ENCODE results near the gene SLC2A4RG. TPM values are rescaled to one million over a fixed set of nuclear protein-coding genes. Genes with fewer than 3 reads are reported as not detected.
A peak's percentile ranks its signal among the peaks of the same experiment; 100 is the strongest.

Gene SLC2A4RG
- total RNA-seq, 2 experiments from 2014 or later, result 30.9 to 34.9 TPM

DNA sequence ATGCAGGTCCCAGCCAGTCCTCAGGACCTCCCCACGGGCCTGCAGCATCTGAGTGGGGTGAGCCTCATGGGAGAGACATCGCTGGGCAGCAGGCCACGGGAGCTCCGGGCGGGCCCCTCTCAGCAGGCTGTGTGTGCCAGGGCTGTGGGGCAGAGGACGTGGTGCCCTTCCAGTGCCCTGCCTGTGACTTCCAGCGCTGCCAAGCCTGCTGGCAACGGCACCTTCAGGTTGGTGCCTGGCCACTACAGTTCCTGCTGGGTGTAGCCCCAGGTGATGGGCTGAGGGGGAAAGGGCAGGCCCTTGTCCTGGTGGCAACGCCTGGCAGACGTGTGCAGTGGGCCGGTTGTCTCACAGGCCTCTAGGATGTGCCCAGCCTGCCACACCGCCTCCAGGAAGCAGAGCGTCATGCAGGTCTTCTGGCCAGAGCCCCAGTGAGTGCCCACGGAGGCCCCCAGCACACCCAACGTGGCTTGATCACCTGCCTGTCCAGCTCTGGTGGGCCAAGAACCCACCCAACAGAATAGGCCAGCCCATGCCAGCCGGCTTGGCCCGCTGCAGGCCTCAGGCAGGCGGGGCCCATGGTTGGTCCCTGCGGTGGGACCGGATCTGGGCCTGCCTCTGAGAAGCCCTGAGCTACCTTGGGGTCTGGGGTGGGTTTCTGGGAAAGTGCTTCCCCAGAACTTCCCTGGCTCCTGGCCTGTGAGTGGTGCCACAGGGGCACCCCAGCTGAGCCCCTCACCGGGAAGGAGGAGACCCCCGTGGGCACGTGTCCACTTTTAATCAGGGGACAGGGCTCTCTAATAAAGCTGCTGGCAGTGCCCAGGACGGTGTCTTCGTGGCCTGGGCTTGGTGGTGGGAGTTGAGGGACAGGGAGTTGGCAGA is 43.9 kb upstream of the SLC2A4RG start:
- no peaks in the 10 kb centered on the region for H3K9me3 Mint-ChIP-seq (ENCODE audit: low read depth)
- DNase-seq, result peak; percentile 10
- ChIA-PET CTCF (interaction anchor here (0.9 kb wide), 1 partner anchor 12 kb away, joined by 3 read pairs; the partner anchor contains the start of genes ARFRP1 and ZGPAT), POLR2A (interaction anchor here (0.7 kb wide), 1 partner anchor 764 kb away, joined by 3 read pairs; no protein-coding TSS in a partner anchor)
- H3K4me3 Mint-ChIP-seq, result no peak overlapping the region
- H3K27me3 Mint-ChIP-seq, result no peaks in the 10 kb centered on the region
- peaks cover 29% of the 10 kb centered on the region for H3K4me1 Mint-ChIP-seq
- peaks cover 13% of the 10 kb centered on the region for H3K36me3 Mint-ChIP-seq (ENCODE audit: low read depth)
- no peak for ATAC-seq
- no peak overlapping the region for H3K27ac Mint-ChIP-seq
- intact Hi-C loops (cut with DNase I, micrococcal nuclease), result loop anchor here in 1 of 2 experiments (5.0 kb wide), 1 partner anchor 42 kb away; the partner anchor contains the start of genes LIME1 and SLC2A4RG

DNA sequence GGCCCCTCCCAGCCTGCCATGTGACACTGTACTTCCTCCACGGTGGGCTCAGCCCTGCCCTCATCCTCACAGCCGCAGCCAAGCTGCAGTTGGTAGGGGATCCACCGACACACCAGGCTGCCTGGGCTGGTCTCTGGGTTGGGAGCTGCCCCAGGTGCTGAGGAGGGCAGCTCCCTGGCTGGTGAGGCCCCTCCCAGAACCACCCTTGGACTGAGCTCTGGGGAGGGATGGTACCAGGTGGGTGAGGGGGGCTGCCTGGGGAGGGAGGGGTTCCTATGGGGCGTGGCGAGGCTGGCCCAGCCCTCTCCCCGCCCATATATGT is 43.3 kb upstream of the SLC2A4RG start:
- no peaks in the 10 kb centered on the region for H3K9me3 Mint-ChIP-seq (ENCODE audit: low read depth)
- H3K4me3 Mint-ChIP-seq, result no peak overlapping the region
- DNase-seq, result peak; percentile 59
- H3K27me3 Mint-ChIP-seq, result no peaks in the 10 kb centered on the region
- intact Hi-C loops (cut with DNase I, micrococcal nuclease), result loop anchor here in 1 of 2 experiments (5.0 kb wide), 1 partner anchor 41 kb away; the partner anchor contains the start of genes LIME1 and SLC2A4RG
- ChIA-PET POLR2A (interaction anchor here (0.7 kb wide), 1 partner anchor 764 kb away, joined by 3 read pairs; no protein-coding TSS in a partner anchor), CTCF (interaction anchor here (0.9 kb wide), 1 partner anchor 11 kb away, joined by 3 read pairs; the partner anchor contains the start of genes ARFRP1 and ZGPAT)
- peaks cover 29% of the 10 kb centered on the region for H3K4me1 Mint-ChIP-seq
- ATAC-seq, result peak; percentile 33
- H3K27ac Mint-ChIP-seq, result no peak overlapping the region
- H3K36me3 Mint-ChIP-seq (ENCODE audit: low read depth), result peaks cover 12% of the 10 kb centered on the region

- H3K36me3 Mint-ChIP-seq (ENCODE audit: low read depth), result peaks cover 8% of the 10 kb centered on the region
- H3K9me3 Mint-ChIP-seq (ENCODE audit: low read depth), result no peaks in the 10 kb centered on the region
- peak; percentile 49 for DNase-seq
- POLR2A ChIA-PET, result interaction anchor here (0.6 to 0.9 kb wide), 3 partner anchors 10 to 765 kb away, joined by 3 to 5 read pairs (median 3); no protein-coding TSS in a partner anchor
- intact Hi-C loops (cut with DNase I, micrococcal nuclease), result loop anchor here in 1 of 2 experiments (5.0 kb wide), 1 partner anchor 41 kb away; the partner anchor contains the start of genes LIME1 and SLC2A4RG
- H3K4me3 Mint-ChIP-seq, result peak within 1 kb of the TSS; percentile 23
- no peaks in the 10 kb centered on the region for H3K27me3 Mint-ChIP-seq
- no peak within 1 kb of the TSS for H3K27ac Mint-ChIP-seq
- peak; percentile 18 for ATAC-seq
- H3K4me1 Mint-ChIP-seq, result peaks cover 29% of the 10 kb centered on the region
- CTCF ChIA-PET, result interaction anchor here (1.1 to 1.6 kb wide), 2 partner anchors 55 to 89 kb away, joined by 3 to 4 read pairs; no protein-coding TSS in a partner anchor
These were observed 42.8 kb upstream of the SLC2A4RG start, which contains the start of gene TNFRSF6B for GRCh38 chr20:63696628-63697356. Gene TNFRSF6B, plus strand, starts transcription at chr20:63696652. Its CDS starts 116 bp downstream, at chr20:63696768.

DNA sequence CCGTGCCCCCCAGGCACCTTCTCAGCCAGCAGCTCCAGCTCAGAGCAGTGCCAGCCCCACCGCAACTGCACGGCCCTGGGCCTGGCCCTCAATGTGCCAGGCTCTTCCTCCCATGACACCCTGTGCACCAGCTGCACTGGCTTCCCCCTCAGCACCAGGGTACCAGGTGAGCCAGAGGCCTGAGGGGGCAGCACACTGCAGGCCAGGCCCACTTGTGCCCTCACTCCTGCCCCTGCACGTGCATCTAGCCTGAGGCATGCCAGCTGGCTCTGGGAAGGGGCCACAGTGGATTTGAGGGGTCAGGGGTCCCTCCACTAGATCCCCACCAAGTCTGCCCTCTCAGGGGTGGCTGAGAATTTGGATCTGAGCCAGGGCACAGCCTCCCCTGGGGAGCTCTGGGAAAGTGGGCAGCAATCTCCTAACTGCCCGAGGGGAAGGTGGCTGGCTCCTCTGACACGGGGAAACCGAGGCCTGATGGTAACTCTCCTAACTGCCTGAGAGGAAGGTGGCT is 42.2 kb upstream of the SLC2A4RG start:
- Mint-ChIP-seq H3K27ac (no peak overlapping the region), H3K4me1 (peaks cover 29% of the 10 kb centered on the region), H3K4me3 (peak overlapping the region; percentile 23)

DNA sequence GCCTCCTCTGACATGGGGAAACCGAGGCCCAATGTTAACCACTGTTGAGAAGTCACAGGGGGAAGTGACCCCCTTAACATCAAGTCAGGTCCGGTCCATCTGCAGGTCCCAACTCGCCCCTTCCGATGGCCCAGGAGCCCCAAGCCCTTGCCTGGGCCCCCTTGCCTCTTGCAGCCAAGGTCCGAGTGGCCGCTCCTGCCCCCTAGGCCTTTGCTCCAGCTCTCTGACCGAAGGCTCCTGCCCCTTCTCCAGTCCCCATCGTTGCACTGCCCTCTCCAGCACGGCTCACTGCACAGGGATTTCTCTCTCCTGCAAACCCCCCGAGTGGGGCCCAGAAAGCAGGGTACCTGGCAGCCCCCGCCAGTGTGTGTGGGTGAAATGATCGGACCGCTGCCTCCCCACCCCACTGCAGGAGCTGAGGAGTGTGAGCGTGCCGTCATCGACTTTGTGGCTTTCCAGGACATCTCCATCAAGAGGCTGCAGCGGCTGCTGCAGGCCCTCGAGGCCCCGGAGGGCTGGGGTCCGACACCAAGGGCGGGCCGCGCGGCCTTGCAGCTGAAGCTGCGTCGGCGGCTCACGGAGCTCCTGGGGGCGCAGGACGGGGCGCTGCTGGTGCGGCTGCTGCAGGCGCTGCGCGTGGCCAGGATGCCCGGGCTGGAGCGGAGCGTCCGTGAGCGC is 41.6 kb upstream of the SLC2A4RG start:
- no peaks in the 10 kb centered on the region for H3K9me3 Mint-ChIP-seq (ENCODE audit: low read depth)
- DNase-seq, result peak; percentile 11
- no peak for ATAC-seq
- peaks cover 4% of the 10 kb centered on the region for H3K36me3 Mint-ChIP-seq (ENCODE audit: low read depth)
- no peak overlapping the region for H3K27ac Mint-ChIP-seq
- no peaks in the 10 kb centered on the region for H3K27me3 Mint-ChIP-seq
- CTCF ChIA-PET, result interaction anchor here (0.7 to 1.6 kb wide), 6 partner anchors 9 to 220 kb away, joined by 3 to 5 read pairs (median 4); partner anchors contain the start of genes ARFRP1 and ZGPAT
- peaks cover 29% of the 10 kb centered on the region for H3K4me1 Mint-ChIP-seq
- H3K4me3 Mint-ChIP-seq, result no peak overlapping the region
- POLR2A ChIA-PET, result interaction anchor here (0.7 to 1.0 kb wide), 2 partner anchors 56 to 411 kb away, joined by 3 to 4 read pairs; no protein-coding TSS in a partner anchor
- intact Hi-C loops (cut with DNase I, micrococcal nuclease), result loop anchor here (2.0 to 5.0 kb wide), 2 partner anchors 39 to 161 kb away; partner anchors contain the start of genes LIME1 (in 1 of the 2), PTK6 (in 1 of the 2) and SLC2A4RG (in 1 of the 2)

More for the DNA sequence above, 42.2 kb upstream of the SLC2A4RG start:
- Mint-ChIP-seq H3K36me3 (ENCODE audit: low read depth) (peaks cover 6% of the 10 kb centered on the region), H3K27me3 (no peaks in the 10 kb centered on the region), H3K9me3 (ENCODE audit: low read depth) (no peaks in the 10 kb centered on the region)
- ChIA-PET CTCF (interaction anchor here (0.7 to 1.6 kb wide), 3 partner anchors 55 to 220 kb away, joined by 3 to 4 read pairs (median 4); no protein-coding TSS in a partner anchor), POLR2A (interaction anchor here (0.6 to 0.9 kb wide), 3 partner anchors 10 to 412 kb away, joined by 3 to 5 read pairs (median 3); no protein-coding TSS in a partner anchor)
- ATAC-seq, result no peak
- intact Hi-C loops (cut with DNase I, micrococcal nuclease), result loop anchor here in 1 of 2 experiments (5.0 kb wide), 1 partner anchor 40 kb away; the partner anchor contains the start of genes LIME1 and SLC2A4RG
- DNase-seq, result peak; percentile 25

DNA sequence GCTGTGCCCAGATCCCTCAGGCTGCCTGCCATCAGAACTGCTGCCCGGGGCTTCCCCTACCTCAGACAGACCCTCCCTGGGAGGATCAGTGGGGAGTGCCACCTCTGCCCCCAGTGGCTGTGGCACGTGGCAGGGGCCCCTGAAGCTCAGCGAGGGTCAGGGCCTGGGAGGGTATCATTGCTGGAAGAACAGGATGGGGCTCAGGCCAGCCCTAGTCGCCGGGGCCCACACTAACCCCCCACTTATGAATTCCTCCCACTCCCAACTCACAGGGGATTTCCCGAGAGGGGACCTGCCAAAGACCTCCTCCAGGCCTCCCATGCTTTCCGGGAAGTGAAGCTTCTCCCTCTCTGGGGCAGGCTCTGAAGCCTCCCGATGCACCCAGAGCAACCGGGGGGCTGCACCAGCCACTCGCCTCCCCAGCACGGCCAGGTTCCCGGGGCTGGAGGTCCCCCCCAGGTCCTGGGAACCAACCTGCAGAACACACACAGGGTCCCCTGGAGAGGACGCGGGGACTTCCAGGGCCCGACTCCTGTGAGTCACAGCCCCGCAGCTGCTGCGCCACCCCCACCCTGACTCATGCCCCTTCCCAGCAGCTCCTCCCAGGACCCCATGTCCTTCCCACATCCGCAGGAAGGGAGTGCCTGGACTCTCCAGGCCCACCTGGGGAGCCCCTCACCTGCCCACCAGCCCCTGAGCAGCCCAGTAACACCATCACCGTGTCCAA is 40.7 kb upstream of the SLC2A4RG start:
- POLR2A ChIA-PET, result interaction anchor here (1.0 kb wide), 1 partner anchor 57 kb away, joined by 4 read pairs; no protein-coding TSS in a partner anchor
- peak; percentile 78 for ATAC-seq
- H3K4me1 Mint-ChIP-seq, result peaks cover 26% of the 10 kb centered on the region
- H3K4me3 Mint-ChIP-seq, result no peak overlapping the region
- intact Hi-C loops (cut with DNase I, micrococcal nuclease), result loop anchor here (2.0 to 5.0 kb wide), 2 partner anchors 38 to 162 kb away; partner anchors contain the start of genes LIME1 (in 1 of the 2), PTK6 (in 1 of the 2) and SLC2A4RG (in 1 of the 2)
- H3K36me3 Mint-ChIP-seq (ENCODE audit: low read depth), result peaks cover under 1% of the 10 kb centered on the region
- H3K27me3 Mint-ChIP-seq, result no peaks in the 10 kb centered on the region
- DNase-seq, result peak; percentile 85
- H3K27ac Mint-ChIP-seq, result peak overlapping the region; percentile 82
- CTCF ChIA-PET, result interaction anchor here (0.7 to 1.6 kb wide), 4 partner anchors 9 to 57 kb away, joined by 3 to 5 read pairs (median 4); partner anchors contain the start of genes ARFRP1 and ZGPAT
- H3K9me3 Mint-ChIP-seq (ENCODE audit: low read depth), result no peaks in the 10 kb centered on the region

GRCh38 chr20:63699466-63700198 is 39.9 kb upstream of the SLC2A4RG start:
- intact Hi-C loops (cut with DNase I, micrococcal nuclease), result loop anchor here (2.0 to 5.0 kb wide), 2 partner anchors 38 to 163 kb away; partner anchors contain the start of genes LIME1 (in 1 of the 2), PTK6 (in 1 of the 2) and SLC2A4RG (in 1 of the 2)
- DNase-seq, result peak; percentile 12
- Mint-ChIP-seq H3K36me3 (ENCODE audit: low read depth) (peaks cover 3% of the 10 kb centered on the region), H3K4me1 (peaks cover 26% of the 10 kb centered on the region), H3K9me3 (ENCODE audit: low read depth) (no peaks in the 10 kb centered on the region), H3K27me3 (no peaks in the 10 kb centered on the region), H3K27ac (peak overlapping the region; percentile 82), H3K4me3 (no peak overlapping the region)
- no peak for ATAC-seq
- CTCF ChIA-PET, result no interaction called here
- POLR2A ChIA-PET, result no interaction called here

DNA sequence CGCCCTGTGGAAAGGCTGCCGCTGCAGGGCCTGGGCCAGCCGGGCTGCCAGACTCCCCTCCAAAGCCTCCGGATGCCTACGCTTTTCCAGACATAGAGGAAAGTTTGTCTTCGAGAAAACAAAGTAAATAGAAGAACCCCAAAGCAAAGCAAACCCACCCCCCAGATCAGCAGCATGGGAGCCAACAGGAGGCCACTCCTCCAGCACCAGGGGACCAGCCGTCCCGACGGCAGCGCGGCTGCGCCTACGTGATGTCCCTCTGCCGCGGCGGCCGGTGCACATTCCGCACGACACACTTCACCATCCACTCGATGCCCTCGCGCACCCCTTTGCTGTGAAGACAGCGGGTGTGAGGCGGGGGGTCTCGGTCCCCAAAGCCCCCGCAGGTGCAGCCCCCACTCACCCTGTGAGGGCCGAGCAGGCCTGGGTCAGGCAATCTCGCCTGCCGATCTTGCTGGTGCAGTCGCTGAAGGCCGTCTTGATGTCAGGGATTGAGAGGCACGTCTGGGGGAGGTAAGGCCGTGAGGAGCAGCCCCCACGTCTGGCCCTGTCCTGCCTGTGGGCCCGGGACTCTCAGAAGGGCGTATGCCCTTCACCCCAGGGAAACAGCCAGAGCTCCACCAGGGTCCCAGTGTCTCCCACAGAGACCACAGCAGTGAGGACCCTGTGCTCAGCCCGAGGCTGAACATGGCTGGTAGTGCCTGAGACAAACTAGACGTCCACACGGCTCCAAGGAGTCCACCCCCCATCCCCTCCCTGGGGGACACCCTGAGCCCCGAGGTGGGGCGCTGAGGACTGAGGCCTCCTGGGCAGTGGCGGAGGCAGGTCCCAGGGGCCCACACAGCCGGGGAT is 39.2 kb upstream of the SLC2A4RG start:
- DNase-seq, result peak; percentile 8
- Mint-ChIP-seq H3K4me3 (no peak overlapping the region), H3K36me3 (ENCODE audit: low read depth) (peaks cover 7% of the 10 kb centered on the region), H3K27me3 (no peaks in the 10 kb centered on the region), H3K9me3 (ENCODE audit: low read depth) (no peaks in the 10 kb centered on the region), H3K4me1 (peaks cover 26% of the 10 kb centered on the region), H3K27ac (peak overlapping the region; percentile 42)
- CTCF ChIA-PET, result interaction anchor here (0.6 kb wide), 1 partner anchor 83 kb away, joined by 3 read pairs; no protein-coding TSS in a partner anchor
- intact Hi-C loops (cut with DNase I, micrococcal nuclease), result no loop called here
- ATAC-seq, result no peak
- POLR2A ChIA-PET, result no interaction called here

All from activated CD4-positive, alpha-beta T cell treated with anti-CD3 and anti-CD28 coated beads for 36 hours (primary cell).